KOPT-K1 (cell line): Measurements from ENCODE around the gene OTULIN.

Experiments
- H3K27ac ChIP-seq: fragments of 200-600 bp; sonication (generic); 2 replicates; pipeline ENCODE4 v1.5.1; 2016; ENCODE audit warnings: antibody characterized with exemption, mild to moderate bottlenecking, low read depth, low read length; ENCODE audit not compliant: poor library complexity, severe bottlenecking
- H3K36me3 ChIP-seq: fragments of 200-600 bp; sonication (generic); 2 replicates; pipeline ENCODE4 v1.5.1; 2017; ENCODE audit warnings: antibody characterized with exemption, mild to moderate bottlenecking, low read length, moderate library complexity; ENCODE audit not compliant: insufficient read depth
- H3K9me3 ChIP-seq: fragments of 200-600 bp; sonication (generic); 2 replicates; pipeline ENCODE4 v1.5.1; 2017; ENCODE audit warnings: antibody characterized with exemption, low read length, mild to moderate bottlenecking; ENCODE audit not compliant: insufficient read depth, poor library complexity, severe bottlenecking

OTULIN gene

GRCh38 chr5:14699159-14699558, 34.6 kb downstream of the OTULIN start:
- H3K36me3 ChIP-seq = peaks cover 96% of the 10 kb centered on the region
- no peaks in the 10 kb centered on the region for H3K9me3 ChIP-seq
- H3K27ac ChIP-seq = no peak overlapping the region

- Histone ChIP-seq H3K36me3 (peaks cover 91% of the 10 kb centered on the region), H3K9me3 (no peaks in the 10 kb centered on the region), H3K27ac (no peak overlapping the region)
Measured at GRCh38 chr5:14699807-14700400, 35.4 kb downstream of the OTULIN start.

- Histone ChIP-seq H3K27ac (no peak overlapping the region), H3K9me3 (no peaks in the 10 kb centered on the region), H3K36me3 (peaks cover 91% of the 10 kb centered on the region)
Measured at GRCh38 chr5:14700478-14701436, 36.2 kb downstream of the OTULIN start.

GRCh38 chr5:14701556-14701955, 37.0 kb downstream of the OTULIN start:
- Histone ChIP-seq H3K27ac (no peak overlapping the region), H3K9me3 (no peaks in the 10 kb centered on the region), H3K36me3 (peaks cover 85% of the 10 kb centered on the region)

GRCh38 chr5:14702238-14702839, 37.8 kb downstream of the OTULIN start:
- no peak overlapping the region for H3K27ac ChIP-seq
- H3K36me3 ChIP-seq = peaks cover 85% of the 10 kb centered on the region
- no peaks in the 10 kb centered on the region for H3K9me3 ChIP-seq

- Histone ChIP-seq H3K9me3 (no peaks in the 10 kb centered on the region), H3K36me3 (peaks cover 86% of the 10 kb centered on the region), H3K27ac (peak overlapping the region; percentile 71)
Measured at GRCh38 chr5:14705556-14705955, 41.0 kb downstream of the OTULIN start.

GRCh38 chr5:14706615-14707021, 42.1 kb downstream of the OTULIN start:
- Histone ChIP-seq H3K36me3 (peaks cover 86% of the 10 kb centered on the region), H3K27ac (peak overlapping the region; percentile 71), H3K9me3 (no peaks in the 10 kb centered on the region)

- H3K36me3 ChIP-seq = peaks cover 86% of the 10 kb centered on the region
- H3K9me3 ChIP-seq = no peaks in the 10 kb centered on the region
- peak overlapping the region; percentile 71 for H3K27ac ChIP-seq
Measured at GRCh38 chr5:14707811-14708390, 43.4 kb downstream of the OTULIN start.

- no peaks in the 10 kb centered on the region for H3K9me3 ChIP-seq
- H3K36me3 ChIP-seq = peaks cover 86% of the 10 kb centered on the region
- H3K27ac ChIP-seq = peak overlapping the region; percentile 40
Measured at GRCh38 chr5:14708551-14708950, 44.0 kb downstream of the OTULIN start.

- H3K9me3 ChIP-seq = no peaks in the 10 kb centered on the region
- H3K36me3 ChIP-seq = peaks cover 94% of the 10 kb centered on the region
- H3K27ac ChIP-seq = no peak overlapping the region
Measured at GRCh38 chr5:14710313-14710994, 45.9 kb downstream of the OTULIN start.

- Histone ChIP-seq H3K27ac (no peak overlapping the region), H3K36me3 (peaks cover 98% of the 10 kb centered on the region), H3K9me3 (no peaks in the 10 kb centered on the region)
Measured at GRCh38 chr5:14712131-14712530, 47.6 kb downstream of the OTULIN start.

GRCh38 chr5:14712666-14713065, 48.1 kb downstream of the OTULIN start:
- Histone ChIP-seq H3K36me3 (peaks cover 96% of the 10 kb centered on the region), H3K27ac (no peak overlapping the region)

GRCh38 chr5:14713476-14714390, 49.2 kb downstream of the OTULIN start:
- peaks cover 85% of the 10 kb centered on the region for H3K36me3 ChIP-seq
- H3K27ac ChIP-seq = no peak overlapping the region
- no peaks in the 10 kb centered on the region for H3K9me3 ChIP-seq

More at GRCh38 chr5:14712666-14713065, 48.1 kb downstream of the OTULIN start:
- no peaks in the 10 kb centered on the region for H3K9me3 ChIP-seq

- H3K27ac ChIP-seq = no peak overlapping the region
- peaks cover 75% of the 10 kb centered on the region for H3K36me3 ChIP-seq
- no peaks in the 10 kb centered on the region for H3K9me3 ChIP-seq
Measured at GRCh38 chr5:14714706-14715105, 50.2 kb downstream of the OTULIN start.
